ENCODE data around the gene ADD1.

The ADD1 gene

DNA sequence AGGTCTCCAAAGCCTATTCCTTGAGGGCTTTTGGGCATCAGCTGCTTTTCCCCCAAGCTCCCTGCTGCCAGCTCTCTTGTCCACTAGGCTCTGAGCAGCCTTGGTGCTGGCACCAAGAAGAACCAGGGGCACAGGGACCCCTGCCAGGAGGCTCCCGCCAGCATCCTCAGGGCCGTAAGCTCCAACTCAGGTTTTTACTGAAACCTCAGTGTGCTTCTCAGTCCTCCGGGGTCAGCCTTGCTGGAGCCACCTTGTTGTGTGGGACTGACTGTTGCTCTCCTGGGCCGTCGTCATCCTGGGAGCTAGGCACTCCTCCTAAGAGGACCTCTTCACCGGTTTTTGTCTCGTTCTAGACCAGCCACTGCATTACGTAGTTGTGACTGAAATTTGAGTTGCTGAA is 80.6 kb downstream of the ADD1 start:
- TF ChIP-seq, protein P1, sequence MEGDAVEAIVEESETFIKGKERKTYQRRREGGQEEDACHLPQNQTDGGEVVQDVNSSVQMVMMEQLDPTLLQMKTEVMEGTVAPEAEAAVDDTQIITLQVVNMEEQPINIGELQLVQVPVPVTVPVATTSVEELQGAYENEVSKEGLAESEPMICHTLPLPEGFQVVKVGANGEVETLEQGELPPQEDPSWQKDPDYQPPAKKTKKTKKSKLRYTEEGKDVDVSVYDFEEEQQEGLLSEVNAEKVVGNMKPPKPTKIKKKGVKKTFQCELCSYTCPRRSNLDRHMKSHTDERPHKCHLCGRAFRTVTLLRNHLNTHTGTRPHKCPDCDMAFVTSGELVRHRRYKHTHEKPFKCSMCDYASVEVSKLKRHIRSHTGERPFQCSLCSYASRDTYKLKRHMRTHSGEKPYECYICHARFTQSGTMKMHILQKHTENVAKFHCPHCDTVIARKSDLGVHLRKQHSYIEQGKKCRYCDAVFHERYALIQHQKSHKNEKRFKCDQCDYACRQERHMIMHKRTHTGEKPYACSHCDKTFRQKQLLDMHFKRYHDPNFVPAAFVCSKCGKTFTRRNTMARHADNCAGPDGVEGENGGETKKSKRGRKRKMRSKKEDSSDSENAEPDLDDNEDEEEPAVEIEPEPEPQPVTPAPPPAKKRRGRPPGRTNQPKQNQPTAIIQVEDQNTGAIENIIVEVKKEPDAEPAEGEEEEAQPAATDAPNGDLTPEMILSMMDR (conservative IDR thresholded peaks at IDR 0.05; ENCODE audit: low read depth, low read length): no peak
- H3K4me3 ChIP-seq (ENCODE audit: low read depth, low read length): no peak overlapping the region
- DNase-seq (ENCODE audit: low read depth): no peak

DNA sequence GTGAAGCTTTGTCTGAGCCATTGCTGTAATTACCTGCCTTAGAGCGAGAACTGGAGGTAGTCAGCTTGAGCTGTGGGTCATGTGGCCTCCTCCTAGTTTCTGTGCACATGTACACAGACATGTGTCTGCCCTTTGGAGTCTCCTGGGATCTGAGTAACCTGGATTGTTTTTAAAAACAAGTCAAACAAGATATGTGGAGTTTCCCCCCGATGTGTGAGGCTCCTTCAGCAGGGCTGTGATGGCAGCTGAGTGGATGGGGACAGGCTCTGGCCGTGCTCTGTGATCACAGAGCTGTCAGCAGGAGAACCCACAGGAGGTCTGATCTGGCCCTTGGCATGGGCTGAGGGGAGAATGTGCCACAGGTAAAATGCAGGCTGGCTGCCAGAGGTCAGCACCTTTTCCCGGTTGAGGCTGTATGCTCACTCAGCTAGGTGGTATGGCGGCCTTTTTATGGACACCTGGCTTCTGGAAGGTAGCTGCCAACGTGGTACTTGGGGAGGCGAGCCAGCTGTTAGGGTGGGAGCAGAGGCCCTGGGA is 81.2 kb downstream of the ADD1 start:
- H3K4me3 ChIP-seq (ENCODE audit: low read depth, low read length): no peak overlapping the region
- TF ChIP-seq, protein P1 (conservative IDR thresholded peaks at IDR 0.05; ENCODE audit: low read depth, low read length): no peak
- peak; percentile 33 for DNase-seq (ENCODE audit: low read depth)

DNA sequence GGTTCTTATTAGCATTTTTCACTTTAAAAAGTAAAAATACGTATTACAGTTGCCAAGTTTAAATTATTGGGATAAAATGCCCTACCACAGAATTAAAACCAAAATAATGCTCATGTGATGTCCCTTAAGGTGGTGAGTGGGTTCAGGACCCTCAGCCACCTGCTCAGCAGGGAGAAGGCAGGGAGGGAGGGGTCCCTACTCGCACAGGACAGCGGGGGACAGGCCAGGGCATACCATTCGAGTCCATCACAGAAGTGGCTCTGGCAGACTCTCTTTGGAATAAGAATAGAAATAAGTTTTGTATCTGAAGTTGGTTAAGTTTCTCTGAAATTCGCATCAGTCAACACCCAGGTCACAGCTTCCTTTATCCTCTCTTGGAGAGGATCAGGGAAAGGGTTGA is 81.9 kb downstream of the ADD1 start:
- no peak overlapping the region for H3K4me3 ChIP-seq (ENCODE audit: low read depth, low read length)
- TF ChIP-seq, protein P1 (conservative IDR thresholded peaks at IDR 0.05; ENCODE audit: low read depth, low read length): no peak
- no peak for DNase-seq (ENCODE audit: low read depth)

DNA sequence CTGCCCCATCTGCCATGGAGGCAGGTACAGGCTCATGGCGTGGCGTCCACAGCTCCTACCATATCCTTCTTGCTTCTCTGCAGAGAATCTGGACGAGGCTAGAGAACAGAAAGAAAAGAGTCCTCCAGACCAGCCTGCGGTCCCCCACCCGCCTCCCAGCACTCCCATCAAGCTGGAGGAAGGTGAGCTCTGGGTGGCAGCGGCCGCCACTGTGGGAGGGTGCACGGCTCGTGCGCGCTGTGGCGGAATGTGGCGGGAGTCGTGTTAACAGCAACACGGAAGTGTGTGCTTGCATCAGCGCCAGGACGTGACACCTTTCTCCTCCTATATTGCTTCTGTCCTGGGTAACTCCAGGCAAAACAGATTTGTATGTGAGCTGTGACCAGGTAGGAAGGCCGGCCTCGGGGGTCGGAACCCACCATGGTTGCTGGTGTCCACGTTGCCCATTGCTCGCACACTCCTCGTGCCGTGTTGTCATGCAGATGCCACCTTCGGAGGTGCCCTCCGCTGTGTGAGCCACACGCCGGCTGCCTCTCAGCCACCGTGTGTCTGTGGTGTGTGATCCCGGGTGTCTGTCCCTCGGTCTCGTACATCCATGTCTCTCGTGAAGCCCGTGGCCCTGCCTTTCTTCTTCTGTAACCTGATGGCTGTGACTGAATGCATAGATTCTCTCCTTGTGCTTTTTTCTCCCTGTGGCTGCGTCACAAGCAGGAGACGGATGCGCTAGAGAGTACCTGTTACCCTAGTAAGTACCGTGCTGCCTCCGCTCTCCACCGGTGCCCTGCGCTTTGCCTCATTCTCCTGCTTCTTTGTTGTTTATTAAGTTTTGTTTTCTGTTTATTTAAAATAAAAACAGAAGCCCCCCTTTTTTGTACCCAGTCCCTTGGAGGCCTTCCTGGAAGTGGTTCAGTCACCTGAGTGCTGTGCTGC is 82.6 kb downstream of the ADD1 start:
- no peak overlapping the region for H3K4me3 ChIP-seq (ENCODE audit: low read depth, low read length)
- TF ChIP-seq, protein P1 (conservative IDR thresholded peaks at IDR 0.05; ENCODE audit: low read depth, low read length): no peak
- DNase-seq (ENCODE audit: low read depth): no peak

DNA sequence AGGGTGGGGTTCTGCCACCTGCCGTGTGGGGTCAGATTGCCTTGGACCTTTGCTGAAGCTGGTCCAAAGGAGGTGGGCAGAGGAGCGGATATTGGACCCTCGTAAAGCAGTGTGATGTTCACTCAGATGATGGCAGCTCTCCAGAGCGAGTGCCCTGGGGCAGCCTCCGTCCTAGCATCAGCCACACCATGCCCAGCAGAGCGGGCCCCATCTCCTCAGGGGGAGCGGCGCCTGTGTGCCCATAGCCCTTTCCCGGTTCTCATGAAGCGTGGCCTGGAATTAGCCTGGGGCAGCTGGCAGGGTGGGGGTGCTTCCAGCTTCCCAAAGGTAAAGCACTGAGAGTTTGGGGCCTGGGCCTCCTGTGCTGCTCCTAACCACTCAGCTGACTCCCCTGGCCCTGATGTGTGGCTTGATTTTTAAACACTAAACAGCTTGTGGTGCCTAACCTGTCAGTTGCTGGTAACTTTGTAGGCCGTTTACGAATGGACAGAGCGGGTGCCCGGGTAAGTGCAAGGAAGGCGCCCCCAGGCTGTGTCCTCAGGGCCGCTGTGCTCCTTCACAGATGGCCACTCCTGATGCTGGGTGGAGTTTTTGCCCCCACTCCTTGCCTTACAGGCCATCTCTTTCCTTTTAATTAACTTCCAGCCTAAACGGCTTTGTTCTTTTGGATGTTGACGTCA is 83.5 kb downstream of the ADD1 start:
- TF ChIP-seq, protein P1 (conservative IDR thresholded peaks at IDR 0.05; ENCODE audit: low read depth, low read length): no peak
- no peak for DNase-seq (ENCODE audit: low read depth)
- H3K4me3 ChIP-seq (ENCODE audit: low read depth, low read length): no peak overlapping the region

DNA sequence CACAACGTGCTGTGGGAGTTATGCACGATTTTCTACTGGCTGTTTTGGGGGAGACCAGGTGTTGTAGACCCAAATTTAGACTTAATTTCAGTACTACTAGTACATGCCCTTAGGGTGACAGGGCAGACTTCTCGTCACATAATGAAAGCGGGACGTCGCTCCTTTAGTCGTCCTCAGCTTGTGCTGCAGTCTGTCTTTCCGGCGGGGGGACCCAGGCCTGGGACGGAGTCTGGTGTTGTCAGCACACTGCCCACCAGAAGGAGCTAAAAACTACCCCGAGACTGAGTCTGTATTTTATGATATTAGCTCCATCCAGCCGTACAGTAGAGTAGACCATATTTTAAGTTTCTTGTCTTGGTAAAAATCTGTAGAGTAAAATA is 84.0 kb downstream of the ADD1 start:
- TF ChIP-seq, protein P1 (conservative IDR thresholded peaks at IDR 0.05; ENCODE audit: low read depth, low read length): no peak
- no peak for DNase-seq (ENCODE audit: low read depth)
- no peak overlapping the region for H3K4me3 ChIP-seq (ENCODE audit: low read depth, low read length)
